Measurements from ENCODE around the gene ZNF629. TPM values are rescaled to one million over a fixed set of nuclear protein-coding genes. Genes with fewer than 3 reads are reported as not detected.

Gene ZNF629
- polyA plus RNA-seq, 1 donor from 2014 or later = 10.4 TPM

GRCh38 chr16:30753596-30753995, 33.4 kb downstream of the ZNF629 start:
- Histone ChIP-seq H3K27me3 (ENCODE audit: insufficient read depth, low read depth, low read length) (no peaks in the 10 kb centered on the region), H3K9me2 (ENCODE audit: insufficient read depth, low read length) (no peaks in the 10 kb centered on the region), H3K4me3 (ENCODE audit: low read length) (no peak overlapping the region), H3K9me3 (ENCODE audit: low read length) (no peaks in the 10 kb centered on the region), H3K27ac (ENCODE audit: low read length) (no peak overlapping the region), H4K20me1 (ENCODE audit: insufficient read depth) (no peaks in the 10 kb centered on the region), H2AFZ (ENCODE audit: low read depth, low read length) (no peak overlapping the region), H3K9ac (ENCODE audit: low read length) (no peak overlapping the region), H3K79me2 (replicated peaks; ENCODE audit: insufficient read depth, low read length) (peaks cover 9% of the 10 kb centered on the region), H3K4me2 (ENCODE audit: low read length) (no peak overlapping the region), H3K36me3 (ENCODE audit: insufficient read depth, low read length) (no peaks in the 10 kb centered on the region), H3F3A (ENCODE audit: insufficient read depth, low read length, poor library complexity, severe bottlenecking) (no peaks in the 10 kb centered on the region)
- no peak for TF ChIP-seq MXI1 (conservative IDR thresholded peaks at IDR 0.05; ENCODE audit: poor library complexity, severe bottlenecking)
- no peak for TF ChIP-seq RAD21 (conservative IDR thresholded peaks at IDR 0.05)
- no peak for TF ChIP-seq REST (IDR thresholded peaks at IDR 0.05; ENCODE audit: borderline replicate concordance)
- TF ChIP-seq EZH2 (IDR thresholded peaks at IDR 0.05; ENCODE audit: borderline replicate concordance, insufficient read depth, low read length, poor library complexity, severe bottlenecking) = no peak
- TF ChIP-seq EP300 (conservative IDR thresholded peaks at IDR 0.05; ENCODE audit: poor library complexity, severe bottlenecking) = no peak
- TF ChIP-seq POLR2AphosphoS5 (IDR thresholded peaks at IDR 0.05) = no peak
- TF ChIP-seq TAF1 (IDR thresholded peaks at IDR 0.05; ENCODE audit: low read depth) = no peak
- no peak for TF ChIP-seq SMC3 (conservative IDR thresholded peaks at IDR 0.05; ENCODE audit: poor library complexity)
- no peak for TF ChIP-seq CTCF (IDR thresholded peaks at IDR 0.05; ENCODE audit: poor library complexity, severe bottlenecking)

GRCh38 chr16:30750876-30751465, 36.0 kb downstream of the ZNF629 start:
- Histone ChIP-seq H3K27me3 (ENCODE audit: insufficient read depth, low read depth, low read length) (no peaks in the 10 kb centered on the region), H3K36me3 (ENCODE audit: insufficient read depth, low read length) (no peaks in the 10 kb centered on the region)

More at GRCh38 chr16:30750876-30751465, 36.0 kb downstream of the ZNF629 start:
- H3F3A ChIP-seq (ENCODE audit: insufficient read depth, low read length, poor library complexity, severe bottlenecking) = peaks cover 6% of the 10 kb centered on the region
- H3K9ac ChIP-seq (ENCODE audit: low read length) = no peak overlapping the region
- no peaks in the 10 kb centered on the region for H3K9me2 ChIP-seq (ENCODE audit: insufficient read depth, low read length)
- H3K9me3 ChIP-seq (ENCODE audit: low read length) = no peaks in the 10 kb centered on the region
- no peak overlapping the region for H2AFZ ChIP-seq (ENCODE audit: low read depth, low read length)
- H4K20me1 ChIP-seq (ENCODE audit: insufficient read depth) = no peaks in the 10 kb centered on the region
- H3K4me3 ChIP-seq (ENCODE audit: low read length) = no peak overlapping the region
- no peak overlapping the region for H3K27ac ChIP-seq (ENCODE audit: low read length)
- H3K79me2 ChIP-seq (replicated peaks; ENCODE audit: insufficient read depth, low read length) = peaks cover 9% of the 10 kb centered on the region
- TF ChIP-seq POLR2AphosphoS5 (IDR thresholded peaks at IDR 0.05) = no peak
- no peak for TF ChIP-seq SMC3 (conservative IDR thresholded peaks at IDR 0.05; ENCODE audit: poor library complexity)
- no peak for TF ChIP-seq TAF1 (IDR thresholded peaks at IDR 0.05; ENCODE audit: low read depth)
- TF ChIP-seq REST (IDR thresholded peaks at IDR 0.05; ENCODE audit: borderline replicate concordance) = no peak
- no peak for TF ChIP-seq RAD21 (conservative IDR thresholded peaks at IDR 0.05)
- H3K4me2 ChIP-seq (ENCODE audit: low read length) = no peak overlapping the region
